Measurements from ENCODE around the gene TMEM100.
A peak's percentile ranks its signal among the peaks of the same experiment; 100 is the strongest.

The TMEM100 gene

GRCh38 chr17:55717898-55718735 lies 4.5 kb downstream of the TMEM100 start:
- peak in 3 of 5 experiments; percentile 31 to 47 (median 43) for DNase-seq

GRCh38 chr17:55717432-55717831 lies 5.2 kb downstream of the TMEM100 start:
- no peak for DNase-seq

- no peak for DNase-seq
Measured at GRCh38 chr17:55710829-55711496, 11.7 kb downstream of the TMEM100 start.

- no peak for DNase-seq
Measured at GRCh38 chr17:55710410-55710809, 12.3 kb downstream of the TMEM100 start.

- DNase-seq: no peak
Measured at GRCh38 chr17:55709984-55710383, 12.7 kb downstream of the TMEM100 start.

GRCh38 chr17:55709440-55709839 lies 13.2 kb downstream of the TMEM100 start:
- DNase-seq: no peak

- no peak for DNase-seq
Measured at GRCh38 chr17:55708175-55708974, 14.3 kb downstream of the TMEM100 start.

- no peak for DNase-seq
Measured at GRCh38 chr17:55706808-55707773, 15.6 kb downstream of the TMEM100 start.

GRCh38 chr17:55705847-55706246 lies 16.8 kb downstream of the TMEM100 start:
- no peak for DNase-seq

- DNase-seq: no peak
Measured at GRCh38 chr17:55704401-55704800, 18.3 kb downstream of the TMEM100 start.

- no peak for DNase-seq
Measured at GRCh38 chr17:55702150-55702549, 20.5 kb downstream of the TMEM100 start.

GRCh38 chr17:55699181-55699860 lies 23.3 kb downstream of the TMEM100 start:
- no peak for DNase-seq

GRCh38 chr17:55694286-55694910 lies 28.3 kb downstream of the TMEM100 start:
- DNase-seq: no peak

- no peak for DNase-seq
Measured at GRCh38 chr17:55693254-55694216, 29.1 kb downstream of the TMEM100 start.

- DNase-seq: no peak
Measured at GRCh38 chr17:55692276-55692675, 30.4 kb downstream of the TMEM100 start.

GRCh38 chr17:55691666-55692065 lies 31.0 kb downstream of the TMEM100 start:
- DNase-seq: no peak

- no peak for DNase-seq
Measured at GRCh38 chr17:55690105-55690508, 32.6 kb downstream of the TMEM100 start.

GRCh38 chr17:55689672-55690071 lies 33.0 kb downstream of the TMEM100 start:
- no peak for DNase-seq

GRCh38 chr17:55688057-55688456 lies 34.6 kb downstream of the TMEM100 start:
- DNase-seq: no peak

- no peak for DNase-seq
Measured at GRCh38 chr17:55687037-55687436, 35.6 kb downstream of the TMEM100 start.
